HG03521 (cell line): Measurements from ENCODE around the gene SPEF2.
"Not testable (repeated sequence)": the region's sequence is repeated elsewhere in the genome, so short reads cannot be mapped to it uniquely, and the experiment has no call there.

Experiments
- ATAC-seq: cut with Tn5 transposase; IDR thresholded peaks from one replicate; pipeline ENCODE4 v1.9.1; 2021; ENCODE audit warnings: mild to moderate bottlenecking, moderate library complexity; ENCODE audit not compliant: unreplicated experiment

Gene SPEF2

GRCh38 chr5:35850967-35851680 is 233.5 kb downstream of the SPEF2 start:
- no peak for ATAC-seq

GRCh38 chr5:35852084-35852734 is 234.5 kb downstream of the SPEF2 start:
- no peak for ATAC-seq

GRCh38 chr5:35852773-35853172 is 235.1 kb downstream of the SPEF2 start:
- ATAC-seq, result no peak

- no peak for ATAC-seq
These were observed 236.0 kb downstream of the SPEF2 start for GRCh38 chr5:35853631-35854030.

GRCh38 chr5:35854248-35854647 is 236.6 kb downstream of the SPEF2 start:
- no peak for ATAC-seq

GRCh38 chr5:35855187-35855586 is 237.5 kb downstream of the SPEF2 start:
- ATAC-seq, result no peak

- not testable (repeated sequence) for ATAC-seq
These were observed 238.6 kb downstream of the SPEF2 start for GRCh38 chr5:35856186-35856764.

GRCh38 chr5:35856765-35857351 is 239.2 kb downstream of the SPEF2 start, which contains the start of gene IL7R:
TSS of gene IL7R (plus strand) at chr5:35856891. CDS start at chr5:35856978, 87 bp downstream.
- no peak for ATAC-seq

- no peak for ATAC-seq
These were observed 240.0 kb downstream of the SPEF2 start for GRCh38 chr5:35857606-35858205.

- no peak for ATAC-seq
These were observed 241.5 kb downstream of the SPEF2 start for GRCh38 chr5:35859101-35859661.

GRCh38 chr5:35860686-35861085 is 243.0 kb downstream of the SPEF2 start:
- ATAC-seq, result no peak

GRCh38 chr5:35861718-35862117 is 244.1 kb downstream of the SPEF2 start:
- ATAC-seq, result no peak

- no peak for ATAC-seq
These were observed 244.5 kb downstream of the SPEF2 start for GRCh38 chr5:35862126-35862525.

- ATAC-seq, result no peak
These were observed 245.5 kb downstream of the SPEF2 start for GRCh38 chr5:35863159-35863558.
